K562 (cell line): Measurements from ENCODE around the gene SNX3. TPM values are rescaled to one million over a fixed set of nuclear protein-coding genes. Genes with fewer than 3 reads are reported as not detected.

Source experiments
- ATF1 ChIP-seq, 2 experiments: fragments of 450-650 bp in 1 of 2; IDR thresholded peaks; 2 replicates each; pipeline ENCODE4 v1.6.1; 2016; ENCODE audit warnings: missing compliant biosample characterization in 1 of 2, missing genetic modification characterization in 1 of 2
- CHD4 ChIP-seq: fragments of 200-600 bp; sonication (generic); IDR thresholded peaks from 3 replicates; pipeline ENCODE4 v1.6.1; 2012; ENCODE audit warnings: low read depth, mild to moderate bottlenecking, mixed read lengths, low read length, inconsistent platforms; ENCODE audit not compliant: insufficient read depth, insufficient replicate concordance, poor library complexity, severe bottlenecking
- CREM ChIP-seq: IDR thresholded peaks from 2 replicates; pipeline ENCODE4 v1.6.1; 2014; ENCODE audit warnings: antibody characterized with exemption, low read depth
- IFI16 ChIP-seq: fragments of 250-450 bp; sonication (Bioruptor Pico); IDR thresholded peaks from 2 replicates; pipeline ENCODE4 v2.1.2; 2022; ENCODE audit warnings: mild to moderate bottlenecking, inconsistent platforms
- RBFOX2 ChIP-seq: fragments of 200-400 bp; formaldehyde crosslinking; IDR thresholded peaks from 2 replicates; pipeline ENCODE4 v1.6.1; 2017; ENCODE audit warnings: low read depth, mild to moderate bottlenecking, low read length, moderate library complexity
- SIN3B ChIP-seq: fragments of 450-650 bp; IDR thresholded peaks from 2 replicates; pipeline ENCODE4 v1.6.1; 2017; ENCODE audit warnings: low read depth, mild to moderate bottlenecking, moderate library complexity
- STAT5A ChIP-seq: IDR thresholded peaks from 2 replicates; pipeline ENCODE4 v1.6.1; 2012; ENCODE audit warnings: low read length, inconsistent platforms, borderline replicate concordance
- TFAM ChIP-seq: fragments of 250-450 bp; sonication (Bioruptor Pico); conservative IDR thresholded peaks from 2 replicates; pipeline ENCODE4 v1.5.0; 2021; ENCODE audit warnings: mild to moderate bottlenecking, moderate library complexity
- polyA plus RNA-seq, 8 experiments: library from polyadenylated mRNA; depleted of rRNA in 4 of 8; stranded (reverse) in 5 of 8; unstranded in 3 of 8; fragments of >200 nt; fragmentation: Nextera tagmentation in 2 of 8; fragmentation: Illumina TruSeq in 1 of 8; extraction: Ambion mirVana in 2 of 8; extraction: Trizol in 1 of 8; gene quantifications; 2 replicates each; pipeline versions ENCODE4 v1.2.1 to v1.2.3, GENCODE V29; 2011 to 2014; ENCODE audit warnings: inconsistent platforms in 1 of 8, missing spikeins in 1 of 8
- total RNA-seq, 7 experiments: library from RNA; depleted of rRNA in 6 of 7; stranded (reverse); fragments of >200 nt in 6 of 7; fragmentation: Illumina TruSeq in 2 of 7; extraction: Trizol in 2 of 7; gene quantifications; 2 replicates each; pipeline versions ENCODE4 v1.2.1 to v1.2.3, GENCODE V29; 2011 to 2021; ENCODE audit warnings: low replicate concordance in 1 of 7
- TF ChIP-seq, protein P1 (sequence below): fragments of 450-650 bp; formaldehyde crosslinking; IDR thresholded peaks from 2 replicates; pipeline ENCODE4 v1.4.0; 2020; ENCODE audit warnings: mild to moderate bottlenecking, moderate library complexity
- TF ChIP-seq, protein P2 (sequence below): fragments of 450-650 bp; IDR thresholded peaks from 2 replicates; pipeline ENCODE4 v1.6.1; 2016; ENCODE audit warnings: antibody characterized with exemption
- TF ChIP-seq, protein P3 (sequence below): fragments of 150-350 bp; IDR thresholded peaks from 2 replicates; pipeline ENCODE4 v1.6.1; 2014; ENCODE audit warnings: low read depth, mild to moderate bottlenecking, low read length, borderline replicate concordance
- TF ChIP-seq, protein P4 (sequence below): IDR thresholded peaks from 2 replicates; pipeline ENCODE4 v1.6.1; 2014; ENCODE audit warnings: antibody characterized with exemption
- TF ChIP-seq, protein P5 (sequence below): sonication (generic); formaldehyde crosslinking; IDR thresholded peaks from 2 replicates; pipeline ENCODE4 v1.8.0; 2022; ENCODE audit warnings: missing genetic modification reagents, mild to moderate bottlenecking, borderline replicate concordance
- TF ChIP-seq, protein P6 (sequence below): fragments of 450-650 bp; IDR thresholded peaks from 2 replicates; pipeline ENCODE4 v1.6.1; 2016

SNX3 gene
- total and polyA plus RNA-seq, 9 of the 15 experiments (the other 6 are each of a cell fraction or from before 2014, with no cell fraction given), result 48.9 to 410 (median 159) TPM

DNA sequence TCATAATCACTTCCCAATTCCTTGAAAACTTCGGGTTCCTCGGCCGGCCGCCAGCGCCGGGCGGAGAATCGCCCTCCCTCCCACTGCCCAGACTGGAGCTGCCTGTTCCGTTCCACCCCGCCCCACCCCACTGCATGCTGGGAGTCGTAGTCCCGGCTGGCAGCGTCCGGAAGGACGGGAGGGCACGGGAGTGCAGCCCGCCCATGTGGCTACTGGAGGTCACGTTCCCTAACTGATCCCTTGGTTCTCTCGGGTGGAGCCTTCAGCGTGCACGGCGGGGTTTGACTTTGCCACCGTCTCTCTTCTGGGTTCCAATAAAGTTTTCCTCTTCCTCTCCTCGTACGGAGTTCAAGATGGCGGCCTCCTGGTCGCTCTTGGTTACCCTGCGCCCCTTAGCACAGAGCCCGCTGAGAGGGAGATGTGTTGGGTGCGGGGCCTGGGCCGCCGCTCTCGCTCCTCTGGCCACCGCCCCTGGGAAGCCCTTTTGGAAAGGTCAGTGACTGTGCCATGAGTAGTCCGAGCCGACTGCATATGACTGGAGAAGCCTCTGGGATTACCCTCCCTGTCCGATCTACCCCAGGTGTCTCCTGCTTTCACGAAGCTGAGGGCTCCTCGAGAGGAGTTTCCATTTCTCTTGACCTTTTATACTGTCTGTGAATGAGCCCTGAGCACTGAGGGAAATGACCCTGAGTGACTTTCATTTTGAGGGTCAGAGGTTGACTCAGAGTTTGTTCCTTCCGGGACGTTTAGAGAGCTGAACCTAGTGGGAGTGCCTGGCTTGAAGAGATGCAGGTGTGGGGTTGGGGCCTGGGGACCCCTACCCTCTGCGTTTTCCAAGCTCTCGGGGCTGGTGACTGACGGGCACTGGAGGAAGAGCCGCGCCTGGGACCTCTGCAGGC is 34.1 kb upstream of the SNX3 start, which contains the start of gene AFG1L (continued):
- TF ChIP-seq, protein P1, sequence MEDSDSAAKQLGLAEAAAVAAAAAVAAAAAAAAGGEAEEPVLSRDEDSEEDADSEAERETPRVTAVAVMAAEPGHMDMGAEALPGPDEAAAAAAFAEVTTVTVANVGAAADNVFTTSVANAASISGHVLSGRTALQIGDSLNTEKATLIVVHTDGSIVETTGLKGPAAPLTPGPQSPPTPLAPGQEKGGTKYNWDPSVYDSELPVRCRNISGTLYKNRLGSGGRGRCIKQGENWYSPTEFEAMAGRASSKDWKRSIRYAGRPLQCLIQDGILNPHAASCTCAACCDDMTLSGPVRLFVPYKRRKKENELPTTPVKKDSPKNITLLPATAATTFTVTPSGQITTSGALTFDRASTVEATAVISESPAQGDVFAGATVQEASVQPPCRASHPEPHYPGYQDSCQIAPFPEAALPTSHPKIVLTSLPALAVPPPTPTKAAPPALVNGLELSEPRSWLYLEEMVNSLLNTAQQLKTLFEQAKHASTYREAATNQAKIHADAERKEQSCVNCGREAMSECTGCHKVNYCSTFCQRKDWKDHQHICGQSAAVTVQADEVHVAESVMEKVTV (CRISPR knock-in tag), result no peak
- TF ChIP-seq CHD4 (no peak), TFAM (CRISPR knock-in tag) (no peak), IFI16 (no peak), STAT5A (0 out of 2 replicates have a peak, but pooled peaks have one; percentile 1), ATF1 (CRISPR knock-in tag; IDR thresholded peaks at IDR 0.05) (no peak), ATF1 (tag; IDR thresholded peaks at IDR 0.05) (peak; percentile 77), SIN3B (peak; percentile 46; the same call in 1 of the 2 replicates), RBFOX2 (peak; percentile 89), CREM (peak; percentile 71)
- TF ChIP-seq, protein P2, sequence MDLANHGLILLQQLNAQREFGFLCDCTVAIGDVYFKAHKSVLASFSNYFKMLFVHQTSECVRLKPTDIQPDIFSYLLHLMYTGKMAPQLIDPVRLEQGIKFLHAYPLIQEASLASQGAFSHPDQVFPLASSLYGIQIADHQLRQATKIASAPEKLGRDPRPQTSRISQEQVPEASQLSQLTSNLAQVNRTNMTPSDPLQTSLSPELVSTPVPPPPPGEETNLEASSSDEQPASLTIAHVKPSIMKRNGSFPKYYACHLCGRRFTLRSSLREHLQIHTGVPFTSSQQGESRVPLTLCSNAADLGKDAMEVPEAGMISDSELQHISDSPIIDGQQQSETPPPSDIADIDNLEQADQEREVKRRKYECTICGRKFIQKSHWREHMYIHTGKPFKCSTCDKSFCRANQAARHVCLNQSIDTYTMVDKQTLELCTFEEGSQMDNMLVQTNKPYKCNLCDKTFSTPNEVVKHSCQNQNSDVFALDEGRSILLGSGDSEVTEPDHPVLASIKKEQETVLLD, result no peak
- TF ChIP-seq, protein P3, sequence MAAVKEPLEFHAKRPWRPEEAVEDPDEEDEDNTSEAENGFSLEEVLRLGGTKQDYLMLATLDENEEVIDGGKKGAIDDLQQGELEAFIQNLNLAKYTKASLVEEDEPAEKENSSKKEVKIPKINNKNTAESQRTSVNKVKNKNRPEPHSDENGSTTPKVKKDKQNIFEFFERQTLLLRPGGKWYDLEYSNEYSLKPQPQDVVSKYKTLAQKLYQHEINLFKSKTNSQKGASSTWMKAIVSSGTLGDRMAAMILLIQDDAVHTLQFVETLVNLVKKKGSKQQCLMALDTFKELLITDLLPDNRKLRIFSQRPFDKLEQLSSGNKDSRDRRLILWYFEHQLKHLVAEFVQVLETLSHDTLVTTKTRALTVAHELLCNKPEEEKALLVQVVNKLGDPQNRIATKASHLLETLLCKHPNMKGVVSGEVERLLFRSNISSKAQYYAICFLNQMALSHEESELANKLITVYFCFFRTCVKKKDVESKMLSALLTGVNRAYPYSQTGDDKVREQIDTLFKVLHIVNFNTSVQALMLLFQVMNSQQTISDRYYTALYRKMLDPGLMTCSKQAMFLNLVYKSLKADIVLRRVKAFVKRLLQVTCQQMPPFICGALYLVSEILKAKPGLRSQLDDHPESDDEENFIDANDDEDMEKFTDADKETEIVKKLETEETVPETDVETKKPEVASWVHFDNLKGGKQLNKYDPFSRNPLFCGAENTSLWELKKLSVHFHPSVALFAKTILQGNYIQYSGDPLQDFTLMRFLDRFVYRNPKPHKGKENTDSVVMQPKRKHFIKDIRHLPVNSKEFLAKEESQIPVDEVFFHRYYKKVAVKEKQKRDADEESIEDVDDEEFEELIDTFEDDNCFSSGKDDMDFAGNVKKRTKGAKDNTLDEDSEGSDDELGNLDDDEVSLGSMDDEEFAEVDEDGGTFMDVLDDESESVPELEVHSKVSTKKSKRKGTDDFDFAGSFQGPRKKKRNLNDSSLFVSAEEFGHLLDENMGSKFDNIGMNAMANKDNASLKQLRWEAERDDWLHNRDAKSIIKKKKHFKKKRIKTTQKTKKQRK, result no peak
- TF ChIP-seq, protein P4, sequence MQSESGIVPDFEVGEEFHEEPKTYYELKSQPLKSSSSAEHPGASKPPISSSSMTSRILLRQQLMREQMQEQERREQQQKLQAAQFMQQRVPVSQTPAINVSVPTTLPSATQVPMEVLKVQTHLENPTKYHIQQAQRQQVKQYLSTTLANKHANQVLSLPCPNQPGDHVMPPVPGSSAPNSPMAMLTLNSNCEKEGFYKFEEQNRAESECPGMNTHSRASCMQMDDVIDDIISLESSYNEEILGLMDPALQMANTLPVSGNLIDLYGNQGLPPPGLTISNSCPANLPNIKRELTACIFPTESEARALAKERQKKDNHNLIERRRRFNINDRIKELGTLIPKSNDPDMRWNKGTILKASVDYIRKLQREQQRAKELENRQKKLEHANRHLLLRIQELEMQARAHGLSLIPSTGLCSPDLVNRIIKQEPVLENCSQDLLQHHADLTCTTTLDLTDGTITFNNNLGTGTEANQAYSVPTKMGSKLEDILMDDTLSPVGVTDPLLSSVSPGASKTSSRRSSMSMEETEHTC, result peak; percentile 42
- TF ChIP-seq, protein P5, sequence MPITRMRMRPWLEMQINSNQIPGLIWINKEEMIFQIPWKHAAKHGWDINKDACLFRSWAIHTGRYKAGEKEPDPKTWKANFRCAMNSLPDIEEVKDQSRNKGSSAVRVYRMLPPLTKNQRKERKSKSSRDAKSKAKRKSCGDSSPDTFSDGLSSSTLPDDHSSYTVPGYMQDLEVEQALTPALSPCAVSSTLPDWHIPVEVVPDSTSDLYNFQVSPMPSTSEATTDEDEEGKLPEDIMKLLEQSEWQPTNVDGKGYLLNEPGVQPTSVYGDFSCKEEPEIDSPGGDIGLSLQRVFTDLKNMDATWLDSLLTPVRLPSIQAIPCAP, result no peak
- TF ChIP-seq, protein P6, sequence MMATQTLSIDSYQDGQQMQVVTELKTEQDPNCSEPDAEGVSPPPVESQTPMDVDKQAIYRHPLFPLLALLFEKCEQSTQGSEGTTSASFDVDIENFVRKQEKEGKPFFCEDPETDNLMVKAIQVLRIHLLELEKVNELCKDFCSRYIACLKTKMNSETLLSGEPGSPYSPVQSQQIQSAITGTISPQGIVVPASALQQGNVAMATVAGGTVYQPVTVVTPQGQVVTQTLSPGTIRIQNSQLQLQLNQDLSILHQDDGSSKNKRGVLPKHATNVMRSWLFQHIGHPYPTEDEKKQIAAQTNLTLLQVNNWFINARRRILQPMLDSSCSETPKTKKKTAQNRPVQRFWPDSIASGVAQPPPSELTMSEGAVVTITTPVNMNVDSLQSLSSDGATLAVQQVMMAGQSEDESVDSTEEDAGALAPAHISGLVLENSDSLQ, result peak; percentile 44
